Mucosa of gallbladder (tissue), 1 donor: ENCODE data around the gene TGIF2. TPM values are rescaled to one million over a fixed set of nuclear protein-coding genes. Genes with fewer than 3 reads are reported as not detected.

Source experiments
- DNase-seq: peaks from one replicate; pipeline ENCODE4 v3.0.0-alpha.2; 2020; ENCODE audit warnings: low spot score
- total RNA-seq: library from RNA; stranded (reverse); gene quantifications from one replicate; pipeline ENCODE4 v1.2.1, GENCODE V29; 2021
- donor health status: DM: no; HTN: no; CAD: no.

The TGIF2 gene
- 11.7 TPM for total RNA-seq

- DNase-seq: peak; percentile 84
These were observed at the start of gene TGIF2 for GRCh38 chr20:36573103-36573797. Gene TGIF2 (plus strand): TSS chr20:36573597. CDS start chr20:36578775, 5,178 bp downstream.

- DNase-seq: no peak
These were observed 47.6 kb upstream of the TGIF2 start for GRCh38 chr20:36525620-36526365.

- DNase-seq: no peak
These were observed 46.8 kb upstream of the TGIF2 start for GRCh38 chr20:36526521-36527011.

GRCh38 chr20:36527331-36528125 lies 45.9 kb upstream of the TGIF2 start:
- no peak for DNase-seq

GRCh38 chr20:36528176-36528874 lies 45.1 kb upstream of the TGIF2 start:
- DNase-seq: no peak

- no peak for DNase-seq
These were observed 44.5 kb upstream of the TGIF2 start for GRCh38 chr20:36528875-36529417.

GRCh38 chr20:36532388-36532787 lies 41.0 kb upstream of the TGIF2 start:
- no peak for DNase-seq

GRCh38 chr20:36532822-36533221 lies 40.6 kb upstream of the TGIF2 start:
- DNase-seq: no peak

- DNase-seq: no peak
These were observed 35.2 kb upstream of the TGIF2 start for GRCh38 chr20:36538026-36538722.

GRCh38 chr20:36540551-36541211 lies 32.7 kb upstream of the TGIF2 start:
- no peak for DNase-seq

GRCh38 chr20:36541227-36541767 lies 32.1 kb upstream of the TGIF2 start, which contains the start of gene MYL9:
Gene MYL9 (plus strand): TSS chr20:36541519. CDS start chr20:36544885, 3,366 bp downstream.
- DNase-seq: peak; percentile 87

- no peak for DNase-seq
These were observed 31.5 kb upstream of the TGIF2 start for GRCh38 chr20:36541768-36542488.

GRCh38 chr20:36542516-36543183 lies 30.7 kb upstream of the TGIF2 start:
- DNase-seq: no peak

- peak; percentile 67 for DNase-seq
These were observed 29.9 kb upstream of the TGIF2 start for GRCh38 chr20:36543184-36544133.

- no peak for DNase-seq
These were observed 29.0 kb upstream of the TGIF2 start for GRCh38 chr20:36544134-36545018.

GRCh38 chr20:36546111-36546736 lies 27.2 kb upstream of the TGIF2 start:
- DNase-seq: no peak
